ENCODE measurements around the gene P2RX3.
"Not testable (repeated sequence)": the region's sequence is repeated elsewhere in the genome, so short reads cannot be mapped to it uniquely, and the experiment has no call there.

P2RX3 gene

DNA sequence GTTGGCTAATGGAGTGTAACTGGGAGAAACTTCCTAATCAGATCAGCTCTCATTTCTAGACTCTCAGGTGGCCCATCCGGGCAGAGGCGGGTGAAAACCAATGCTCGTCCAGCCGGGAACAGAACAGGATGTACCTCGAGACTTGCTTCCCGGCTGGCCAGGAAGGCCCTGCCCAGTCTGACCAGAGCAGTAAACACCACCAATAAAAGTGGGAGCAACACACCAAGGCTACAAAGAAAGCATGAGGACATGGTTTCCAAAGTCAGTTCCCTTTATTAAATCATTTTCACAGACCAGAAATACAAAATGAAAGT is 12.5 kb upstream of the P2RX3 start:
- DNase-seq, result no peak

DNA sequence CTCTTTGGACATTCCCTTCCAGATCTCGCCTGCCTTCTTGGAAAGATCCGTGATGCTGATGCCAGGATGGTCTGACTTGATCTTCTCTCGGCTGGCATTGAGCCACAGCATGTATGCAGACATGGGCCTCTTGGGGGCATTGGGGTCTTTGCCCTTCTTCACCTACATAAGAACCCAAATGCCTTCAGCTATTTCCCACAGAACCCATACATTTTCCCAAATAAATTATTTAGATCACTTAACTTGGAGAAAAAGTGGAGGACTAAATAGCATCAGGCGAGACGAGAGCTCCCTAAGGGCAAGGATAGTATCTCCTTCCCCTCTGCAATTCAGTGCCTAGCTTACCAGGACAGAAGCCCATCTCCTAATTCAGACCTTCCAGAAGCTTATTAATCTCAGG is 10.4 kb upstream of the P2RX3 start:
- DNase-seq, result no peak

- no peak for DNase-seq
Measured at GRCh38 chr11:57330029-57330428, 8.1 kb upstream of the P2RX3 start.

DNA sequence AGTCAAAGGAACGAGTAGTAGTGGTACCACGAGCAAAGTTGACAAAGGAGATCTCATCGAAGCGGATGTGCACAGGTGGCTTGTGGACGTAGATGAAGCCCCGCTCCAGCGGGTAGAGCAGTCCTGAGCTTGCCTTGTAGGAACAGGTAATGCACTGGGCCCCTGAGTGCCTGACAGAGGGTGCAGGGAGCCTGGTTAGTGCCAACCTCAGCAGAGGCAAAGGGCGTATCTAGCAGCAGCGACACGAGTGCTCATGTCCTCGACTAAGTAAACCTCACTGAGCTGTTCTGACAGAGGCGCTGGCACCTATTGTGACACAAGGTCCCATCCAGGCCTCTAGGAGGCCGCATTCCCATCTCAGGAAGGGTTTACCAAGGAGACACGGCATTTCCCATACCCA is 6.4 kb upstream of the P2RX3 start:
- no peak for DNase-seq

- no peak for DNase-seq
Measured at GRCh38 chr11:57332694-57333440, 5.3 kb upstream of the P2RX3 start.

DNA sequence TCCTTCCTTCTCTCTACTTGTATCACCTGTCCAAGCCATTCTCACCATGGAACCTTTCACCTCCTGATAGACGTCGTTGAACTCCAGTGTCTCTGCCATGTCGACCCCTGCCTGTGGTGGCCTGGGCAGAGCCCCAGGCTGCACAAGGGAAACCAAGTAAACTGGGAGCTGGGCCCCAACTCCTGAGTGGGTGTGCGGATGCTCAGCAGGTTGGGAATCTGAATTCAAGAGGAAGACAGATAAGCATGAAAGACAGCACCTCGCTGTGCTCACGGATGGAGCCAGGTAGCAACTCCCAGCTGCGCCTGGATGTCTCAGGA is 3.2 kb upstream of the P2RX3 start:
- DNase-seq, result no peak

- DNase-seq, result peak; percentile 80 to 86
Measured at GRCh38 chr11:57335343-57336110, 2.6 kb upstream of the P2RX3 start, which contains the start of gene SSRP1. SSRP1 (minus strand) TSS chr11:57335892; CDS start chr11:57335121, 771 bp downstream.

GRCh38 chr11:57336111-57336666 is 2.0 kb upstream of the P2RX3 start:
- peak in 1 of 2 donors; percentile 21 for DNase-seq

- not testable (repeated sequence) for DNase-seq
Measured at GRCh38 chr11:57336856-57337255, 1.3 kb upstream of the P2RX3 start.

DNA sequence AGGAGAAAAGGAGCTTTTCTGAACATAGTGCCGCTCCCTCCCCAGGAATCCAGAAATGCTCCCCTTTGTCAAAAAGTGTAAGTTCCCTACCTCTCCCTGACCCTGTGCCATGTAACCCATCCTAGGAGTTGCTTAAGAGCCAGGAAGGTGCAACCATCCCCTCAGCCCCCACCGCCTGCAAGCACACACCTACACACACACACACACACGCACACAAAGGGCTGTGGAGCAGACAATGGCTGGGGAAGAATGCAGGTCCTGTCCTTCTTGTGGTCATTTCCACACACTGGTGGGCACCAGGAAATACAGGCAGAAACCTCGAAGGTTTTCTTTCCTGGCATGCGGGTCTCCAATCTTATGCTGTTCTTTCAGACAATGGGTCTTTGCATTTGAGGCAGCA is 1.2 kb downstream of the P2RX3 start:
- DNase-seq, result no peak

DNA sequence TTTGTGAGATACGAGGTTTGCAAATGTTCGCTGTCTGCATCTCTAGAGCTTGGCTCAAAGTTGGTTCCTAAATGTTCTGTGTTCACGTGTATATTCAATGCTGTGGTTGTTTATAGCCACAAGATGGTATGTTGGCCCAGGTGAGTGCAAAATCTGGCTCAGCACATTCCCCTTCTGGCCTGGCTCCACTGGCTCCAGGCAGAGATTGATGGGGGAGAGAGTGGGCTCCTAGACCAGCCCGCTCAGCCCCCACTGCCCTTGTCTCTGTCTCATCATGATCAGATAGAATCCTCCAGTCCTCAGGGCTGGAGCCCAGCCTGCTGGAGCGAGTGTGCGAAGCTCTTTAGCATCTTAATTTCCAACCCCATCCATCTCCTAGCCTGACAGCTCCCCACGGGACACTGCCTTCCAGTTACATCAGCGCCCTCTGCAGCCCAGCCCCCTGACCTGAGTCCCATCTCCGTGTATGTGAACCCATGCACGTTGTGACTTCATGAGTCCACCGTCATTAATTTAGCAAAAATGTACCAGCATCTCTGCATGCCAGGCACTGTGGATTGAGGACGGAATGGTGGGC is 2.0 kb downstream of the P2RX3 start:
- no peak for DNase-seq

GRCh38 chr11:57341250-57341808 is 3.2 kb downstream of the P2RX3 start:
- DNase-seq, result no peak

DNA sequence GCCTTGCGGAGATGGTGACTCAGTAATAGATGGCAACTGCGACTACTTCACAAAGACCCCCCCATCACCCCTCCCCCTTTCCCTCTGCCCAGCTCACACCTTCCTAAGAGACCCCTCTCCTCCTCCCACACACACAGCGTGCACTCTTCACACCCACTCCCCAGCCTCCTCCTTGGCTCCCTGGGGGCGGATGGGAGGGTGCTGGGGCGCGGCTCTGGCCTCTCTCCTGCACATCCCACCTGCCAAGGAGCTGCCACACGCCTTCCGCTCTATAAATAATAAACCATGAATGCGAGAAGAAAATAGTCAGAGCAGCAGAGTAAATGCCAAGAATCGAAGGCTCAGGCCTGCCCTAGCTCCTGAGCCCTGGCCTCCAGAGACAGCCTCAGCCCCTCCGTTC is 4.5 kb downstream of the P2RX3 start:
- no peak for DNase-seq

DNA sequence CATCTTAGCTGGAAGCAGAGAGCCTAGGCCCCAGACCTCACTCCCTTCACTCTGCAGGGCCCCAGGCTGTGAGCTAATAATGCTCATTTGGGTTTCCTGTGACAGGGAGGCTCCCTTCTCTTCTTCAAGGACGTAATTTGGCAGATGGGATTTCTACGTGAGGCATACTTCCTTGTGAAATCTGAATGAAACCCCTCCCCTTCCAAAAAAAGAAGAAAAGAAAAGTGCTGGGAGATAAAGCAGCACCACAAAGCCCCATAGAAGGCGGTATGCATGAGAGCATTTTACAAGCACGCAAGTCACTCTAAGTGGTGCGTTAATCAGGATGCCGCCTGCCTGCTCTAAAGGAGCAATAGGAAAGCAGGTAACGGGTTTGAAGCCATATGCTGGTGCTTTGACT is 5.7 kb downstream of the P2RX3 start:
- no peak for DNase-seq

DNA sequence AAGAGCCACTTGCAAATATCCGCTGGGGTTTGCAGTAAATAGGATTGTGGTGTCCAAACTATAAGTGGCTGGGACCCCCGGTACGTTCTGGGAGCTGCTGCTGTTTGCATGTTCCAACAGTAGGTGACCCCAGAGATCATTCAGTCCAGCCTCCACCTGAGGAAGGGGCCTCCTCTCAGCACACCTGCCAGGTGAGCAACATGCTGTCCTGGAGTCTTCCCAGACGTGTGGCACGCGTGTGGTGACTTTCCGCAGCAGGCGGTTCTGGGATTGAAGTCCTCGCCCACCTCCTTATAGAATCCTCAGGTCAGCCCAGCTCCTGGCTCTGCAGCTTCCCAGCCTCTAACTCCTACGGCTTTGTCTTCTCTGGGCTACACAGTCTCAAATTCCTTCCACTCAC is 6.7 kb downstream of the P2RX3 start:
- no peak for DNase-seq

- DNase-seq, result peak; percentile 75 to 76
Measured at GRCh38 chr11:57345555-57346211, 7.5 kb downstream of the P2RX3 start.

GRCh38 chr11:57347336-57347735 is 9.2 kb downstream of the P2RX3 start:
- no peak for DNase-seq

GRCh38 chr11:57348052-57348451 is 9.9 kb downstream of the P2RX3 start:
- no peak for DNase-seq

- no peak for DNase-seq
Measured at GRCh38 chr11:57348636-57349313, 10.6 kb downstream of the P2RX3 start.

- DNase-seq, result peak; percentile 42 to 48
Measured at GRCh38 chr11:57349491-57350274, 11.5 kb downstream of the P2RX3 start.

- no peak for DNase-seq
Measured at GRCh38 chr11:57353036-57353435, 14.9 kb downstream of the P2RX3 start.
